H9 (cell line): ENCODE data around the gene IRF2. TPM values are rescaled to one million over a fixed set of nuclear protein-coding genes. Genes with fewer than 3 reads are reported as not detected.

Experiments used
- DNase-seq: peaks from one replicate; pipeline ENCODE4 v3.0.0-alpha.2; 2017
- H2AFZ ChIP-seq: one replicate; pipeline ENCODE4 v1.6.1; 2013; ENCODE audit warnings: mild to moderate bottlenecking, low read length, control low read depth, moderate library complexity
- H2AK5ac ChIP-seq: 2 replicates; pipeline ENCODE4 v1.6.1; 2013; ENCODE audit warnings: low read length, control low read depth, mixed read lengths; ENCODE audit not compliant: insufficient read length
- H2BK120ac ChIP-seq: one replicate; pipeline ENCODE4 v1.6.1; 2013; ENCODE audit warnings: low read depth, mild to moderate bottlenecking, low read length, control low read depth, inconsistent platforms; ENCODE audit not compliant: poor library complexity, severe bottlenecking
- H2BK12ac ChIP-seq: 2 replicates; pipeline ENCODE4 v1.6.1; 2013; ENCODE audit warnings: low read length, control low read depth, mixed read lengths, low read depth; ENCODE audit not compliant: insufficient read length
- H2BK15ac ChIP-seq: 2 replicates; pipeline ENCODE4 v1.6.1; 2013; ENCODE audit warnings: low read depth, low read length, control low read depth
- H2BK20ac ChIP-seq: one replicate; pipeline ENCODE4 v1.6.1; 2013; ENCODE audit warnings: low read depth, mild to moderate bottlenecking, low read length, control low read depth, inconsistent platforms; ENCODE audit not compliant: poor library complexity, severe bottlenecking
- H2BK5ac ChIP-seq: 2 replicates; pipeline ENCODE4 v1.6.1; 2013; ENCODE audit warnings: low read length, control low read depth, mixed read lengths; ENCODE audit not compliant: insufficient read length
- H3K14ac ChIP-seq: 2 replicates; pipeline ENCODE4 v1.6.1; 2013; ENCODE audit warnings: low read length, control low read depth; ENCODE audit not compliant: insufficient read depth
- H3K18ac ChIP-seq: 2 replicates; pipeline ENCODE4 v1.6.1; 2013; ENCODE audit warnings: low read depth, mild to moderate bottlenecking, mixed read lengths, low read length, control low read depth; ENCODE audit not compliant: insufficient read length
- H3K23ac ChIP-seq: 2 replicates; pipeline ENCODE4 v1.6.1; 2013; ENCODE audit warnings: low read length, control low read depth, mixed read lengths, low read depth; ENCODE audit not compliant: insufficient read length
- H3K23me2 ChIP-seq: 2 replicates; pipeline ENCODE4 v1.6.1; 2013; ENCODE audit warnings: low read depth, mild to moderate bottlenecking, mixed read lengths, low read length, control low read depth; ENCODE audit not compliant: insufficient read length, poor library complexity, severe bottlenecking
- H3K27ac ChIP-seq: 2 replicates; pipeline ENCODE4 v1.5.1; 2013; ENCODE audit warnings: low read length, control low read depth, mixed read lengths, low read depth; ENCODE audit not compliant: insufficient read length
- H3K27me3 ChIP-seq: 2 replicates; pipeline ENCODE4 v1.6.1; 2013; ENCODE audit warnings: low read length, control low read depth, inconsistent platforms; ENCODE audit not compliant: insufficient read depth
- H3K4ac ChIP-seq: 2 replicates; pipeline ENCODE4 v1.6.1; 2013; ENCODE audit warnings: low read depth, mild to moderate bottlenecking, control low read depth, inconsistent platforms, low read length, moderate library complexity
- H3K4me1 ChIP-seq: 2 replicates; pipeline ENCODE4 v1.6.1; 2013; ENCODE audit warnings: low read length, control low read depth, inconsistent platforms; ENCODE audit not compliant: insufficient read depth
- H3K4me2 ChIP-seq: 2 replicates; pipeline ENCODE4 v1.6.1; 2013; ENCODE audit warnings: low read length, control low read depth, mixed read lengths; ENCODE audit not compliant: insufficient read length, insufficient read depth
- H3K56ac ChIP-seq: 2 replicates; pipeline ENCODE4 v1.6.1; 2013; ENCODE audit warnings: low read depth, mild to moderate bottlenecking, mixed read lengths, low read length, control low read depth; ENCODE audit not compliant: insufficient read length
- H3K79me1 ChIP-seq: 2 replicates; pipeline ENCODE4 v1.6.1; 2013; ENCODE audit warnings: low read depth, mild to moderate bottlenecking, moderate library complexity, low read length, control low read depth, inconsistent platforms; ENCODE audit not compliant: insufficient read depth, poor library complexity, severe bottlenecking
- H3K79me2 ChIP-seq: 2 replicates; pipeline ENCODE4 v1.6.1; 2013; ENCODE audit warnings: low read length, control low read depth, inconsistent platforms; ENCODE audit not compliant: insufficient read depth
- H3K9ac ChIP-seq: 2 replicates; pipeline ENCODE4 v1.6.1; 2013; ENCODE audit warnings: low read length, control low read depth, mixed read lengths; ENCODE audit not compliant: insufficient read length; ENCODE audit errors: extremely low read depth
- H3K9me3 ChIP-seq: one replicate; pipeline ENCODE4 v1.6.1; 2013; ENCODE audit warnings: low read depth, low read length, inconsistent platforms; ENCODE audit not compliant: control insufficient read depth
- H3T11ph ChIP-seq: one replicate; pipeline ENCODE4 v1.6.1; 2013; ENCODE audit warnings: mild to moderate bottlenecking, low read length, control low read depth, inconsistent platforms
- H4K20me1 ChIP-seq: one replicate; pipeline ENCODE4 v1.6.1; 2013; ENCODE audit not compliant: control insufficient read depth, insufficient read length, insufficient read depth
- H4K5ac ChIP-seq: 2 replicates; pipeline ENCODE4 v1.6.1; 2013; ENCODE audit warnings: low read depth, mild to moderate bottlenecking, mixed read lengths, low read length, control low read depth; ENCODE audit not compliant: insufficient read length
- H4K8ac ChIP-seq: replicated peaks from 2 replicates; pipeline ENCODE4 v1.6.1; 2013; ENCODE audit warnings: low read length, control low read depth, mixed read lengths, low read depth; ENCODE audit not compliant: insufficient read length
- H4K91ac ChIP-seq: 2 replicates; pipeline ENCODE4 v1.6.1; 2013; ENCODE audit warnings: low read depth, mild to moderate bottlenecking, moderate library complexity, mixed read lengths, low read length, control low read depth; ENCODE audit not compliant: insufficient read length
- H3K27ac Mint-ChIP-seq, 3 experiments: 2 replicates in 2 of 3; 3 replicates in 1 of 3; pipeline ENCODE4 v1.8.0; 2020 to 2021; ENCODE audit warnings: mixed read lengths in 3 of 3, mild to moderate bottlenecking in 1 of 3, moderate library complexity in 1 of 3
- H3K27me3 Mint-ChIP-seq: 2 replicates; pipeline ENCODE4 v1.8.0; 2021; ENCODE audit warnings: low read depth, mild to moderate bottlenecking, moderate library complexity, mixed read lengths
- H3K36me3 Mint-ChIP-seq, 3 experiments: 2 replicates in 2 of 3; 3 replicates in 1 of 3; pipeline ENCODE4 v1.8.0; 2020 to 2021; ENCODE audit warnings: low read depth in 3 of 3, mixed read lengths in 3 of 3; ENCODE audit not compliant: insufficient read depth in 1 of 3
- H3K4me1 Mint-ChIP-seq, 2 experiments: 2 replicates each; pipeline ENCODE4 v1.8.0; 2020; ENCODE audit warnings: mixed read lengths in 2 of 2
- H3K4me3 Mint-ChIP-seq, 2 experiments: 2 replicates in 1 of 2; 3 replicates in 1 of 2; pipeline ENCODE4 v1.8.0; 2020 to 2021; ENCODE audit warnings: mild to moderate bottlenecking in 2 of 2, mixed read lengths in 2 of 2, moderate library complexity in 1 of 2
- H3K9me3 Mint-ChIP-seq, 2 experiments: 2 replicates in 1 of 2; 3 replicates in 1 of 2; pipeline ENCODE4 v1.8.0; 2020; ENCODE audit warnings: mild to moderate bottlenecking in 2 of 2, mixed read lengths in 2 of 2, moderate library complexity in 1 of 2
- CTCF ChIP-seq: fragments of 200-600 bp; sonication (generic); conservative IDR thresholded peaks from 3 replicates; pipeline ENCODE4 v1.8.0; 2021; ENCODE audit warnings: antibody characterized with exemption, mild to moderate bottlenecking
- WGBS: extraction: QIAGEN DNeasy Blood & Tissue Kit; methylation state at CpG from one replicate; pipeline ENCODE4 v1.1.7; 2013; ENCODE audit warnings: missing lambda C conversion rate, low lambda C conversion rate, mixed read lengths; ENCODE audit not compliant: insufficient read length; ENCODE audit errors: extremely low coverage; 5-methylcytosine and 5-hydroxymethylcytosine counted together
- total RNA-seq: library from RNA; stranded (reverse); gene quantifications from 2 replicates; pipeline ENCODE4 v1.2.1, GENCODE V29; 2021

IRF2 gene
- total RNA-seq, 1 experiment from 2014 or later = 13.5 TPM

- H2AFZ ChIP-seq = no peak overlapping the region
These were observed 729 bp upstream of the IRF2 start for GRCh38 chr4:184475096-184475461.

More at GRCh38 chr4:184475096-184475461, 729 bp upstream of the IRF2 start:
- H4K8ac ChIP-seq = no peak overlapping the region
- H3K4ac ChIP-seq = no peak overlapping the region
- no peak overlapping the region for H3K27ac ChIP-seq
- H3K27ac Mint-ChIP-seq = peak overlapping the region in 2 of 3 experiments; percentile 34 to 74; a peak in 2 of 7 replicates
- no peak overlapping the region for H2BK12ac ChIP-seq
- no peak overlapping the region for H2AK5ac ChIP-seq
- no peak overlapping the region for H3K56ac ChIP-seq
- no peak overlapping the region for H2BK15ac ChIP-seq
- H3K79me1 ChIP-seq = no peaks in the 10 kb centered on the region
- H2BK20ac ChIP-seq = no peak overlapping the region
- H3K4me3 Mint-ChIP-seq = peak overlapping the region; percentile 90 to 98
- WGBS = no CpG with 5 or more reads among the region's 17 CpGs
- no peak for TF ChIP-seq CTCF
- no peaks in the 10 kb centered on the region for H4K20me1 ChIP-seq
- H3K4me1 ChIP-seq = peaks cover 2% of the 10 kb centered on the region; the same call in 1 of the 2 replicates
- H2BK120ac ChIP-seq = no peak overlapping the region
- H4K91ac ChIP-seq = no peak overlapping the region
- peak overlapping the region; percentile 54 for H3K9ac ChIP-seq
- no peak overlapping the region for H2BK5ac ChIP-seq
- no peaks in the 10 kb centered on the region for H3K27me3 ChIP-seq
- no peak overlapping the region for H3K18ac ChIP-seq
- H3K14ac ChIP-seq = peak overlapping the region; percentile 51; the same call in 1 of the 2 replicates
- H3K36me3 Mint-ChIP-seq = peaks cover 0 to 5% (median 0%) of the 10 kb centered on the region in 3 experiments; a peak in 3 of 7 replicates
- peaks cover 21% of the 10 kb centered on the region for H3K23me2 ChIP-seq
- H3K27me3 Mint-ChIP-seq = no peaks in the 10 kb centered on the region
- peak; percentile 45 for DNase-seq
- no peaks in the 10 kb centered on the region for H3K9me3 ChIP-seq
- H3K4me2 ChIP-seq = peak overlapping the region; percentile 78
- H3K23ac ChIP-seq = no peak overlapping the region
- H4K5ac ChIP-seq = no peak overlapping the region
- no peak overlapping the region for H3T11ph ChIP-seq
- peaks cover 12% of the 10 kb centered on the region; the same call in 1 of the 2 replicates for H3K79me2 ChIP-seq
- H3K4me1 Mint-ChIP-seq = peaks cover 26 to 28% of the 10 kb centered on the region in 2 experiments
- H3K9me3 Mint-ChIP-seq = no peaks in the 10 kb centered on the region; a peak in 1 of 5 replicates
